ENCODE measurements around the gene SEMA4A. TPM values are rescaled to one million over a fixed set of nuclear protein-coding genes. Genes with fewer than 3 reads are reported as not detected.

Gene SEMA4A
- total RNA-seq, 2 donors from 2014 or later: 2.6 to 11.9 TPM

GRCh38 chr1:156126043-156126629, 27.2 kb upstream of the SEMA4A start:
- ATAC-seq: peak; percentile 28
- H3K27ac ChIP-seq: peak overlapping the region; percentile 53 to 98 (median 94)

GRCh38 chr1:156126630-156127534, 26.5 kb upstream of the SEMA4A start:
- TF ChIP-seq CTCF (IDR thresholded peaks at IDR 0.05): no peak
- no peak for TF ChIP-seq POLR2A (IDR thresholded peaks at IDR 0.05)
- WGBS, 2 donors: 69 to 76% methylated on average over 6 to 15 of the region's 15 CpGs
- peaks cover 0 to 2% of the 10 kb centered on the region in 2 donors for H3K36me3 ChIP-seq (replicated peaks in 1 of 2; ENCODE audit: insufficient read depth in 1 of 2, low read depth in 2 of 2)
- no peak overlapping the region for H3K4me3 ChIP-seq
- ATAC-seq (no peak), DNase-seq (peak in 1 of 4 donors; percentile 66)
- H3K27ac ChIP-seq: peak overlapping the region; percentile 53 to 98 (median 94)
- intact Hi-C loops (cut with DNase I): no loop called here
- no peaks in the 10 kb centered on the region for H3K27me3 ChIP-seq
- H3K9me3 ChIP-seq: no peaks in the 10 kb centered on the region
- peaks cover 88% of the 10 kb centered on the region for H3K4me1 ChIP-seq

More at GRCh38 chr1:156126043-156126629, 27.2 kb upstream of the SEMA4A start:
- H3K4me3 ChIP-seq: no peak overlapping the region
- 34 to 43% methylated on average over 11 of the region's 11 CpGs for WGBS, 2 donors
- no peaks in the 10 kb centered on the region for H3K9me3 ChIP-seq
- TF ChIP-seq CTCF (IDR thresholded peaks at IDR 0.05) (peak in 4 of 7 experiments; percentile 11 to 28 (median 15)), POLR2A (IDR thresholded peaks at IDR 0.05) (no peak)
- intact Hi-C loops (cut with DNase I): no loop called here
- H3K27me3 ChIP-seq: no peaks in the 10 kb centered on the region
- peak; percentile 73 to 87 (median 80) for DNase-seq
- peaks cover 95% of the 10 kb centered on the region for H3K4me1 ChIP-seq
- no peaks in the 10 kb centered on the region for H3K36me3 ChIP-seq (replicated peaks in 1 of 2; ENCODE audit: insufficient read depth in 1 of 2, low read depth in 2 of 2)

GRCh38 chr1:156128308-156128653, 25.1 kb upstream of the SEMA4A start:
- Histone ChIP-seq H3K9me3 (no peaks in the 10 kb centered on the region), H3K4me1 (peaks cover 74% of the 10 kb centered on the region), H3K27me3 (no peaks in the 10 kb centered on the region), H3K27ac (peak overlapping the region; percentile 81 to 90 (median 86)), H3K36me3 (replicated peaks in 1 of 2; ENCODE audit: insufficient read depth in 1 of 2, low read depth in 2 of 2) (peaks cover 0 to 2% of the 10 kb centered on the region in 2 donors), H3K4me3 (no peak overlapping the region)
- no peak for DNase-seq
- 36 to 40% methylated on average over 2 of the region's 2 CpGs for WGBS, 2 donors
- no peak for TF ChIP-seq POLR2A (IDR thresholded peaks at IDR 0.05)
- no peak for TF ChIP-seq CTCF (IDR thresholded peaks at IDR 0.05)
- no peak for ATAC-seq
- intact Hi-C loops (cut with DNase I): no loop called here

DNA sequence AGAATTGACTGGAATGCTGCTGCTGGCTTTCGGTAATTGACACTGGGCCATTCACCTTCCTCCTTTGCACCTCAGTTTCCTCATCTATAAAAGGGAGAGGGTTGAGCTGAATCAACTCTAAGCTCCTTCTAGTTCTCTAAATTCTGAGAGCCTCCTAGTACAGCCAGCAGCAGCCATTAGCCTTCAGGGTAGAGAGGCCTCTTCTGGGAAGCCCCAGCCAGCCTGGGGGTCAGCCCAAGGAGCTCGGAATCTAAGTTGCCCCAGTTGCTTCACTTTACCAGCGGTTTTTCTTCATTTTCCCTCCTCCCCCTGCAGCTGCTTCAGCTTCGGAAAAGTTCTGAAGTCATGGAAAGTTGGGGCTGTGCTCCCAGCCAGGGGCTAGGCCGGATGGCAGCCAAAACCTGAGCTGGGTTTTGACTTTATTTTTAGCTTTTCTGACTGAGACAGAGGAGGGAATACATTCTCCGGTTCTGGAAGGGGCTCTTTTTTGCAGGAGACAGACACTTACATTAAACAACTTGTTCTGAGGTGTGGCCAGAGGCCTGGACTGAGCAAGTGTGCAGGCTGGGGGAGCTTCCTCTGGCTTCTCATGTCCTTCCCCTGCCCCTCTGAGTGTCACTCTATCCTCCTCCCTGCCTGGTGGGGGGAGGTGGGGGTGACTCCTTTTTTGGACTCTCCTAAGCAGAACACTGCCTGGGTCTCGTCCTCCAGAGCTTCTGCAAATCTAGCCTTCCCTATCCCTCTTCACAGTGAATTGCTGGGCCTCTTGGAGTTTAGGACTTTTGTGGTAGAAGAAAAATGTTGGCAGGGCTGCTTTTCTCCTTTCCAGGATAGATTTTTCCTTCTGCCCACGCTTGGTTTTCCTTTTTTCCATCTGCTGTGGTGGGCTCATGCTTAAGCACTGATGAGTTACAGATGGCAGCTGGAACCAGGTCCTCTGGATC, 24.5 kb upstream of the SEMA4A start:
- Histone ChIP-seq H3K36me3 (replicated peaks in 1 of 2; ENCODE audit: insufficient read depth in 1 of 2, low read depth in 2 of 2) (peaks cover 6 to 7% of the 10 kb centered on the region in 2 donors), H3K27me3 (no peaks in the 10 kb centered on the region), H3K27ac (peak overlapping the region; percentile 81 to 90 (median 86)), H3K9me3 (no peaks in the 10 kb centered on the region), H3K4me1 (peaks cover 67% of the 10 kb centered on the region), H3K4me3 (no peak overlapping the region)
- TF ChIP-seq POLR2A (IDR thresholded peaks at IDR 0.05): no peak
- no peak for TF ChIP-seq CTCF (IDR thresholded peaks at IDR 0.05)
- WGBS, 2 donors: 22 to 30% methylated on average over 8 of the region's 8 CpGs
- intact Hi-C loops (cut with DNase I): no loop called here
- ATAC-seq: no peak
- DNase-seq: peak in 1 of 4 donors; percentile 38

Measured in body of pancreas (tissue), 4 donors.